Right ventricle myocardium superior (tissue), 1 donor: ENCODE data around the gene SIRT2. TPM values are rescaled to one million over a fixed set of nuclear protein-coding genes. Genes with fewer than 3 reads are reported as not detected.
"Not testable (repeated sequence)": the region's sequence is repeated elsewhere in the genome, so short reads cannot be mapped to it uniquely, and the experiment has no call there.

Experiments used
- ATAC-seq: fragments of 200-7000 bp; cut with Tn5 transposase; one replicate; pipeline ENCODE4 v1.9.1; 2020; ENCODE audit warnings: mild to moderate bottlenecking; ENCODE audit not compliant: poor library complexity
- DNase-seq: peaks from one replicate; pipeline ENCODE4 v3.0.0-alpha.2; 2020
- intact Hi-C: fragments of 100-400 bp; cut with DNase I; formaldehyde crosslinking; loops from one replicate; pipeline ENCODE4 v1.11.2; 2022
- long read RNA-seq: library from polyadenylated mRNA; unstranded; transcript quantifications from one replicate; pipeline ENCODE4 v2.0.0, GENCODE V29; 2021
- total RNA-seq: library from RNA; stranded (reverse); fragmentation: NEBNext Ultra II Directional; extraction: Animal tissue kit (Norgen Biotek cat#: 25700); gene quantifications from one replicate; pipeline ENCODE4 v1.2.1, GENCODE V29; 2021
- donor health status: DM: no; HTN: yes; CAD: no; lungs with severe emphysema.

Gene SIRT2
- 96.2 TPM for total RNA-seq
- long read RNA-seq, transcript SIRT2-201 (16 exons, 2,070 nt): minor isoform, 27 of 324 reads
- long read RNA-seq, transcript SIRT2-204 (15 exons, 2,062 nt): major isoform, 182 of 324 reads
- long read RNA-seq, partial matches to known transcripts: 10 of 324 reads
- long read RNA-seq, other reads (novel, unspliced or antisense): 102 of 324 reads

DNA sequence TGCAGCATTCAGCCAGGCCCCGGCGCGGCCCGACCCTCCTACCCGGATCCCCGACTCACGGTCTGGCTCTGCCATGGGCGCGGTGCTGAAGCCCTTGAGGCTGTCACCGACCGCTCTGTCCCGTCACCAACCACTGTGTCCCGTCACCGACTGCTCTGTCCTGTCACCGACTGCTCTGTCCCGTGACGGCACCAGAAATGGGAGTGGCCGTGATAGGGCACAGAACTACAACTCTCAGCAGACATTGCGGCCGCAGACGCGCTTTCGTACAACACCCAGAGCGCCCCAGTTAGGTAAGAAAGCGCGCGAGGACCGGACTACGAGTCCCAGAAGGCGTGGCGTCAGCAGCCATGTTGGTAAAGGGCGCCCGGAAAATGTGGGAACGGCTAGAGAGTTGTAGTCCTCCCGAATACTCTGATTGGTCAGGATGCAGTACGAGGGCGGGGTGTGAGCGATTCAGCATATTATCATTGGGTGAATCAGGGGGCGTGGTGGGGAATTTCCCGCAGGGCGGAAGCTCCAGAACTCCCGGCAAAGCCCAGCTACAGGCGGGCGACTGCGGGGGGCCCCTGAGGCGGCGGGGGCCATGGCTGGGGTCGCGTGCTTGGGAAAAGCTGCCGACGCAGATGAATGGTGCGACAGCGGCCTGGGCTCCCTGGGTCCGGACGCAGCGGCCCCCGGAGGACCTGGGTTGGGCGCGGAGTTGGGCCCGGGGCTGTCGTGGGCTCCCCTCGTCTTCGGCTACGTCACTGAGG, at the start of gene SIRT2, which contains the start of gene NFKBIB:
Gene SIRT2 (minus strand): TSS at position 172 of the 755 bp plus-strand sequence. CDS start 97 bp downstream, at position 75.
Gene NFKBIB (plus strand): TSS at position 523 of the 755 bp plus-strand sequence. CDS start 64 bp downstream, at position 587.
- intact Hi-C loops: no loop called here
- DNase-seq (peak; percentile 100), ATAC-seq (peak; percentile 98)

DNA sequence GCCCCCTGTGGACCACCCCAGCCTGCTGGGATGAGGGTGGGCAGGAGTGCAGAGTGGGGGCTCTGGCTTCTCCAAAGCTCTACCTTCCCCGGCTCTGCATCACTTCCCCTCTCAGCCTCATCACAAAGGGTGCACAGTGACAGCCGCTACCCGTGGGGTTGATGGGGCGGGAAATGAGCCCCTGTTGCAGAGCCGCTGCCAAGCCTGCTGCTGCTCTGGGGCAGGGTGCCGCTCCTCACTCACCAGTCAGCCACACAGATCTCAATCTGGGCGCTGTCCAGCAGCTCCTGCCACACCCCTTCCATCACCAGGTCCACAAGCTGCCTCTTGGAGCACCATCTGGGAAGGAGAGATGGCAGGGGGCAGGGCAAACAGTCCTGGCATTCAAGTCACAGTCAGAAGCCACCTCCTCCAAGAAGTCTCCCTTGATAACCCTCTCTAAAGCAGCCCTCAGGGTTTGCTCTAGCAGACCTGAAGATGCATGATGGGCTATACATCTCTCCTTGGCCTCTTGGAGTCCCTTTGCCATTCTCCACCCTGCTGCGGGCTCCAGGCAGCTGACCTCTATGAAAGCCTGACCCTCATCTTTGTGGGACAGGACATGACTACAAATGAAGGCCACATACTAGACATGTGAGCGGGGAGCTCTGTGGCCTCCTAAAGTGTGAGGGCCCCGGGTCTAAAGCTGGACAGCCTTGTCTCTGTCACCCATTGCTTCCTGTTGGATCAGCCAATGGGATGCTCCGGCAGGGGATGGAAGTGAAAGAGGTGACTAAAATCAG, 47.0 kb upstream of the SIRT2 start:
- ATAC-seq (no peak), DNase-seq (no peak)
- intact Hi-C loops: no loop called here

DNA sequence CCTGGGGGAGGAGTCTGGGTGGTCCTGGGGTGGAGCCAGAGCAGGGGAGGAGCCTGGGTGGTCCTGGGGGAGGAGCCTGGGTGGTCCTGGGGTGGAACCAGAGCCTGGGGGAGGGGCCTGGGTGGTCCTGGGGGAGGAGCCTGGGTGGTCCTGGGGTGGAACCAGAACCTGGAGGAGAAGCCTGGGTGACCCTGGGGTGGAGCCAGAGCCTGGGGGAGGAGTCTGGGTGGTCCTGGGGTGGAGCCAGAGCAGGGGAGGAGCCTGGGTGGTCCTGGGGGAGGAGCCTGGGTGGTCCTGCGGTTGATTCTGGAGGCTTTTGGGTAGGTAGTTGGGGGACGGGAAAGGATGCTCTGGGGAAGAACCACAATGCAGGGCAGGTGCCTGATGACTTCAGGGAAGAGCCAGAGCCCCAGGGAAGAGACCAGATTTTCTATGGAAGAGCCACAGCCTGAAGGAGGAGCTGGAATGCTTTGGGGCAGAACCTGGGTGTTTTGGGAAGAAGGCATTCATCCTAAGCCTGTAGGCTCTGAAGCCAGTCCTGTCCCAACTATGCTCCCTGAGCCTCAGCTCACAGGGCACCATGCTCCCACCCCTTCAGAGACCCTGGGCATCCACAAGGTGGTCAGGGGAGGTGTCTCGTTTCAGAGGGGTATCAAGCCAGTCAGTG, 46.3 kb upstream of the SIRT2 start:
- DNase-seq (no peak), ATAC-seq (no peak)
- intact Hi-C loops: no loop called here

GRCh38 chr19:38944981-38945506, 45.6 kb upstream of the SIRT2 start:
- intact Hi-C loops: no loop called here
- no peak for ATAC-seq
- no peak for DNase-seq

GRCh38 chr19:38942471-38943181, 43.2 kb upstream of the SIRT2 start:
- ATAC-seq: no peak
- DNase-seq: no peak
- intact Hi-C loops: no loop called here

DNA sequence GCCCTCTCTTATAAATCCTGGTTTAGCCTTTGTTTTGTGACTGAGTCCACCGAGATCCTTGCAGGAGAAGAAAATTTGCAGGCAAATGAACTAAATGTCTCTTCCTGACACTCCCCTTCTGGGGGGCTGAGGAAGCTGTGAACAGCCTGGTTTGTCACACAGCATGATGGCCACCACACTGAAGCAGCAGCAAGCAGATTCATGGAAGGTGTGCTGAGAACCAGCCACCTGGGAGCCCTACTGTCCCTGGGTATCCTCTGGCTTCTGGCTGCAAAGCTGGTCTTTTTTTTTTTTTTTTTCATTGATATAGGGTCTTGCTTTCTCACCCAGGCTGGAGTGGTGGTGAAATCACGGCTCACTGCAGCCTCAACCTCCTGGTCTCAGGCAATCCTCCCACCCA, 42.6 kb upstream of the SIRT2 start:
- intact Hi-C loops: no loop called here
- no peak for ATAC-seq

DNA sequence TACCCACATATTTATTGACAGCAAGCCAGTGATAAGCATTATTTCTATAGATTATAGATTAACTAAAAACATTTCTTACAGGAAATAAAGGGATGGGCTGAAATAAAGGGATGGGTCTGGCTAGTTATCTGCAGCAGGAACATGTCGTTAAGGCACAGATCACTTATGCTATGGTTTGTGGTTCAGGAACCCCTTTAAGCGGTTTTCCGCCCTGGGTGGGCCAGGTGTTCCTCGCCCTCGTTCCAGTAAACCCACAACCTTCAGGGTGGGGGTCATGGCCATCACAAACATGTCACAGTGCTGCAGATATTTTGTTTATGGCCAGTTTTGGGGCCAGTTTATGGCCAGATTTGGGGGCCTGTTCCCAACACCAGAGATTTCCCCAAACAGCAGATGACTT, 42.0 kb upstream of the SIRT2 start:
- ATAC-seq, DNase-seq, intact Hi-C loops: not testable (repeated sequence)

More for the DNA sequence above, 42.6 kb upstream of the SIRT2 start:
- no peak for DNase-seq

- intact Hi-C loops: loop anchor here (10.0 kb wide), 1 partner anchor 325 kb away; the partner anchor contains the start of genes EIF3K and MAP4K1
- DNase-seq: no peak
- ATAC-seq: no peak
Observed at GRCh38 chr19:38939957-38940356, 40.5 kb upstream of the SIRT2 start.

DNA sequence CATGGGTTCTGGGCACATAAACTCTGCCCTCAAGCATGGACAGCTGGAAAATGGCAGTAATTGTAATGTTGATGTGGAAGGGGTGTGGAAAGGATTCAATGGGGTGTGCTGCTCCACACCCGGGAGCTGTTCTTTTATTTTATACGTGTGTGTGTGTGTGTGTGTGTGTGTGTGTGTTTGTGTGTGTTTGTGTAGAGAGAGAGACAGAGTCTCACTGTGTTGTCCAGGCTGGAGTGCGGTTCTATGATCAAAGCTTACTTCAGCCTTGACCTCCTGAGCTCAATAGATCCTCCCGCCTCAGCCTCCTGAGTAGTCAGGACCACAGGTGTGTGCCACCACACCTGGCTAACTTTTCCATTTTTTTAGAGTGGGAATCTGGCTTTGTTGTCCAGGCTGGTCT, 34.1 kb upstream of the SIRT2 start:
- ATAC-seq (no peak), DNase-seq (no peak)
- intact Hi-C loops: loop anchor here (10.0 kb wide), 1 partner anchor 319 kb away; the partner anchor contains the start of genes EIF3K and MAP4K1

GRCh38 chr19:38932425-38933179, 33.2 kb upstream of the SIRT2 start:
- intact Hi-C loops: loop anchor here (10.0 kb wide), 1 partner anchor 318 kb away; the partner anchor contains the start of genes EIF3K and MAP4K1
- ATAC-seq (no peak), DNase-seq (no peak)

GRCh38 chr19:38931521-38931793, 32.0 kb upstream of the SIRT2 start:
- ATAC-seq (no peak), DNase-seq (no peak)
- intact Hi-C loops: loop anchor here (10.0 kb wide), 1 partner anchor 317 kb away; the partner anchor contains the start of genes EIF3K and MAP4K1

DNA sequence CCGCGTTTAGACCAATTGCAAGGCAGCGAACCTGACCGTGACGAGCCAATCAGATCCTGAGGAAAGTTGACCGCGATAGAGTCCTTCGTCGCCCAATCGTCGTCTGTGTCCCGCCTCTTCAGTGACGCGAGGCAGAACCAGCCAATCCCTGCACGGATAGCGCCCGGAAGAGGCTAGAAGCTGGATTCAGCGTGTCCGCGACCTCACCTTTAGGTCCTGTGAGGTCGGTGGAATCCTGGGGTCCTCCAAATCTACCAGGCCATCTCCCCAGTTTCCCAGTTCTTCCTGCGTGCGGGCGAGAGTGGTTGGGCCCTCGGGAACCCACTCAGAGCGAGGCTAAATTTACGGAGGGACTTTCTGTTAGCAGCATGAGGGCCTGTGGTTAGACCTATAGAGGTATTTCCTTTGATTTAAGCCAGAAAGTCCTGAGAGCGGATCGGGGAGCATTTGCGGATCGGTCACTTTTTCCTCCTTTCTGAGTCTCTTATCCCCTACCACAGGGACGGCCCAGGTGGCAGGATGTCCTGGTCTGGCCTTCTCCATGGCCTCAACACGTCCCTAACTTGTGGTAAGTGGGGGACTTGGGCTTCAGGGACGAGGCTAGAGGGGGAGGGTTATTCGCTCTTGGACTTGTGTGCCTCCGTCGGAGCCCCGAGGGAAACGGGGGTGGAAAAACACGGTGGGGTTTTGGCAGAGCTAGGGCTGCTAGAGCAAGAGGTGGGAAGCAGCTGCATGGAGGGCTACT, 31.5 kb upstream of the SIRT2 start, which contains the start of gene MRPS12:
Gene MRPS12 (plus strand): TSS at position 169 of the 745 bp plus-strand sequence. CDS start 351 bp downstream, at position 520.
- intact Hi-C loops: loop anchor here (10.0 kb wide), 1 partner anchor 316 kb away; the partner anchor contains the start of genes EIF3K and MAP4K1
- peak; percentile 99 for DNase-seq
- peak; percentile 97 for ATAC-seq

GRCh38 chr19:38929929-38930775, 30.7 kb upstream of the SIRT2 start, which contains the start of gene SARS2:
Gene SARS2, minus strand, starts transcription at chr19:38930763. Its CDS starts 27 bp downstream, at chr19:38930736.
- intact Hi-C loops: loop anchor here (10.0 kb wide), 2 partner anchors 315 to 525 kb away; partner anchors contain the start of genes EIF3K, FAM98C and MAP4K1
- peak; percentile 94 for ATAC-seq
- DNase-seq: peak; percentile 95

- DNase-seq (no peak), ATAC-seq (no peak)
- intact Hi-C loops: loop anchor here (10.0 kb wide), 1 partner anchor 524 kb away; the partner anchor contains the start of gene FAM98C
Observed at GRCh38 chr19:38928391-38929001, 29.1 kb upstream of the SIRT2 start.

DNA sequence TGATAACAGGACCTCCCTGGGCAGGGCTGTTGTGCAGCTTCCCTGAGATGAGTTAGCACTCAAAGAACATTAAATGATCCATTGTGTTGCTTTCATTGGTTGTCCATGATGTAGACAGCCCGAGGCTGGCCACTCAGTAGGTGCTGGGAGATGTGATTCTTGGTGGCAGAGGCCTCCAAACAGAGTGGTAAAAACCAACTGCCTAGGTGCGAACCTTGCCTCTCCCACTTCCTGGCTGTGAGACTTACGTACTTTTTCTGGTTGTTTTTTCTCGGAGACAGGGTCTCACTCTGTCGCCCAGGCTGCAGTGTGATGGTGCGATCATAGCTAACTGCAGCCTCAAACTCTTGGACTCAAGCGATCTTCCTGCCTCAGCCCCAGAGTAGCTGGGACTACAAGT, 25.0 kb upstream of the SIRT2 start:
- intact Hi-C loops: loop anchor here (10.0 kb wide), 1 partner anchor 520 kb away; the partner anchor contains the start of gene FAM98C
- no peak for ATAC-seq
- DNase-seq: no peak
